Loucy (cell line): Measurements from ENCODE around the gene MED31.

Experiments
- H2AFZ ChIP-seq: fragments of 200-600 bp; sonication (generic); 2 replicates; pipeline ENCODE4 v1.6.0; 2016; ENCODE audit warnings: antibody characterized with exemption, mild to moderate bottlenecking, low read length, moderate library complexity
- H3F3A ChIP-seq: fragments of 200-600 bp; 2 replicates; pipeline ENCODE4 v1.6.0; 2016; ENCODE audit warnings: antibody characterized with exemption, low read depth, mild to moderate bottlenecking
- H3K27me3 ChIP-seq: fragments of 200-600 bp; sonication (generic); 2 replicates; pipeline ENCODE4 v1.6.1; 2014; ENCODE audit warnings: low read length, mild to moderate bottlenecking; ENCODE audit not compliant: insufficient read depth, poor library complexity, severe bottlenecking
- H3K36me3 ChIP-seq: fragments of 200-600 bp; sonication (generic); 2 replicates; pipeline ENCODE4 v1.6.1; 2016; ENCODE audit warnings: low read length; ENCODE audit not compliant: insufficient read depth
- H3K4me1 ChIP-seq: fragments of 200-600 bp; sonication (generic); 2 replicates; pipeline ENCODE4 v1.5.1; 2014; ENCODE audit warnings: low read length, mild to moderate bottlenecking; ENCODE audit not compliant: insufficient read depth, poor library complexity, severe bottlenecking
- H3K4me2 ChIP-seq: fragments of 200-600 bp; sonication (generic); 2 replicates; pipeline ENCODE4 v1.6.0; 2014; ENCODE audit warnings: antibody characterized with exemption, low read length, low read depth, mild to moderate bottlenecking; ENCODE audit not compliant: poor library complexity, severe bottlenecking
- H3K4me3 ChIP-seq: fragments of 200-600 bp; sonication (generic); 2 replicates; pipeline ENCODE4 v1.5.1; 2014; ENCODE audit warnings: low read length, mild to moderate bottlenecking, mixed read lengths; ENCODE audit not compliant: poor library complexity, severe bottlenecking
- H3K79me2 ChIP-seq: fragments of 200-600 bp; sonication (generic); 2 replicates; pipeline ENCODE4 v1.6.1; 2014; ENCODE audit warnings: low read length; ENCODE audit not compliant: insufficient read depth
- H3K9ac ChIP-seq: fragments of 200-600 bp; sonication (generic); 2 replicates; pipeline ENCODE4 v1.6.0; 2014; ENCODE audit warnings: mild to moderate bottlenecking, low read depth, low read length, moderate library complexity; ENCODE audit not compliant: poor library complexity, severe bottlenecking
- H3K9me2 ChIP-seq: fragments of 200-600 bp; sonication (generic); replicated peaks from 2 replicates; pipeline ENCODE4 v1.6.1; 2016; ENCODE audit warnings: low read depth, low read length, mixed read lengths
- H3K9me3 ChIP-seq: fragments of 200-600 bp; sonication (generic); 2 replicates; pipeline ENCODE4 v1.6.1; 2014; ENCODE audit warnings: mild to moderate bottlenecking, antibody characterized with exemption, low read length, low read depth; ENCODE audit not compliant: insufficient read depth
- H4K20me1 ChIP-seq: fragments of 200-600 bp; sonication (generic); 2 replicates; pipeline ENCODE4 v1.6.0; 2014; ENCODE audit warnings: antibody characterized with exemption, low read length, mild to moderate bottlenecking; ENCODE audit not compliant: insufficient read depth, poor library complexity, severe bottlenecking
- CTCF ChIP-seq: fragments of 200-600 bp; sonication (generic); conservative IDR thresholded peaks from 2 replicates; pipeline ENCODE4 v1.5.1; 2014; ENCODE audit warnings: mild to moderate bottlenecking, antibody characterized with exemption, low read length
- EZH2phosphoT487 ChIP-seq: fragments of 200-600 bp; IDR thresholded peaks from 2 replicates; pipeline ENCODE4 v1.6.1; 2018; ENCODE audit warnings: antibody characterized with exemption, mild to moderate bottlenecking, moderate library complexity, borderline replicate concordance

Gene MED31

GRCh38 chr17:6627019-6627418, 24.4 kb downstream of the MED31 start:
- no peaks in the 10 kb centered on the region for H3K9me3 ChIP-seq
- TF ChIP-seq CTCF: no peak
- TF ChIP-seq EZH2phosphoT487: no peak
- no peaks in the 10 kb centered on the region for H3K4me1 ChIP-seq
- H3K9ac ChIP-seq: no peak overlapping the region
- peaks cover 3% of the 10 kb centered on the region for H4K20me1 ChIP-seq
- H3K27me3 ChIP-seq: no peaks in the 10 kb centered on the region
- H2AFZ ChIP-seq: no peak overlapping the region
- H3K9me2 ChIP-seq: no peaks in the 10 kb centered on the region
- H3K79me2 ChIP-seq: no peaks in the 10 kb centered on the region
- no peaks in the 10 kb centered on the region for H3F3A ChIP-seq
- no peak overlapping the region for H3K4me3 ChIP-seq
- peaks cover 31% of the 10 kb centered on the region; the same call in 1 of the 2 replicates for H3K36me3 ChIP-seq
- H3K4me2 ChIP-seq: no peak overlapping the region

GRCh38 chr17:6626616-6627015, 24.8 kb downstream of the MED31 start:
- Histone ChIP-seq H2AFZ (no peak overlapping the region), H3K27me3 (no peaks in the 10 kb centered on the region), H3K4me2 (no peak overlapping the region), H4K20me1 (peaks cover 3% of the 10 kb centered on the region), H3K9me3 (no peaks in the 10 kb centered on the region), H3K9ac (no peak overlapping the region), H3K4me3 (no peak overlapping the region), H3K79me2 (no peaks in the 10 kb centered on the region), H3K36me3 (peaks cover 34% of the 10 kb centered on the region; the same call in 1 of the 2 replicates), H3K4me1 (no peaks in the 10 kb centered on the region), H3F3A (no peaks in the 10 kb centered on the region), H3K9me2 (no peaks in the 10 kb centered on the region)
- TF ChIP-seq EZH2phosphoT487: no peak
- TF ChIP-seq CTCF: no peak

GRCh38 chr17:6623941-6624340, 27.5 kb downstream of the MED31 start:
- Histone ChIP-seq H3F3A (no peaks in the 10 kb centered on the region), H3K4me2 (no peak overlapping the region), H2AFZ (no peak overlapping the region), H3K9me2 (no peaks in the 10 kb centered on the region), H3K36me3 (peaks cover 41% of the 10 kb centered on the region; the same call in 1 of the 2 replicates), H3K9ac (no peak overlapping the region), H3K9me3 (no peaks in the 10 kb centered on the region), H3K4me1 (no peaks in the 10 kb centered on the region), H4K20me1 (peaks cover 3% of the 10 kb centered on the region), H3K27me3 (no peaks in the 10 kb centered on the region), H3K4me3 (no peak overlapping the region), H3K79me2 (no peaks in the 10 kb centered on the region)
- TF ChIP-seq EZH2phosphoT487: no peak
- TF ChIP-seq CTCF: no peak
